ENCODE measurements around the gene GPR148.
A peak's percentile ranks its signal among the peaks of the same experiment; 100 is the strongest.
"Not testable (repeated sequence)": the region's sequence is repeated elsewhere in the genome, so short reads cannot be mapped to it uniquely, and the experiment has no call there.

The GPR148 gene, protein sequence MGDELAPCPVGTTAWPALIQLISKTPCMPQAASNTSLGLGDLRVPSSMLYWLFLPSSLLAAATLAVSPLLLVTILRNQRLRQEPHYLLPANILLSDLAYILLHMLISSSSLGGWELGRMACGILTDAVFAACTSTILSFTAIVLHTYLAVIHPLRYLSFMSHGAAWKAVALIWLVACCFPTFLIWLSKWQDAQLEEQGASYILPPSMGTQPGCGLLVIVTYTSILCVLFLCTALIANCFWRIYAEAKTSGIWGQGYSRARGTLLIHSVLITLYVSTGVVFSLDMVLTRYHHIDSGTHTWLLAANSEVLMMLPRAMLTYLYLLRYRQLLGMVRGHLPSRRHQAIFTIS

DNA sequence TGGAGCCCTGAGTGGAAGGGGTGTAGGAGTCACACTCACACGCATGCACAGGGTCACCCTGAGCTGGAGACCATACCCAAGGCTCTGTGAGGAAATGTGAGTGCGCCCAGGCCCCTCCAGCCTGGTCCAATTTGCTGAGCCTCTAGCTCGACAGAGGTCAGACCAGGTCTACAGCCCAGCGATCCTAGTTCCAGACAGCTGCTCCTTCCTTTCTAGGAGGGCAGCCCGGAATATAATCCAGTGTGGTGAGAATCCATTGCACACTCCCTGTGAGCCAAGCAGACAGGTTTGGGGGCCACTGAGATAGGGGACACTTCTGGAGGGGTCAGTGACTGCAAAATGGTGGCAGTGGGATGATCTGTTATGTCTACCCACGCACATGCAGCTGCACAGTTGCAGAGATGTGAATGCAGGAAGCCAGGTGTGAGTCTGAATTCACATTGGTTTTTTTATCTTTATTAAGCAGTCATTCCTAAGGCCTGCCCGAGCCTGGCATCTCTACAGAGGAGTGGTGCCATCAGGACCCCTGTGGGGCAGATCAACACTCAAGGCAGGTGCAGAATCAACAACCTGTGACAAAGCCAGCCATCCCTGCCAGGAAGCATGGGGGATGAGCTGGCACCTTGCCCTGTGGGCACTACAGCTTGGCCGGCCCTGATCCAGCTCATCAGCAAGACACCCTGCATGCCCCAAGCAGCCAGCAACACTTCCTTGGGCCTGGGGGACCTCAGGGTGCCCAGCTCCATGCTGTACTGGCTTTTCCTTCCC lies at the start of gene GPR148:
GPR148 (plus strand) TSS at position 522 of the 768 bp plus-strand sequence; CDS start at position 604, 82 bp downstream.
- no peak for DNase-seq (ENCODE audit: low read depth)

- DNase-seq (ENCODE audit: low read depth) = not testable (repeated sequence)
Observed at GRCh38 chr2:130692041-130692770, 36.7 kb upstream of the GPR148 start.

- not testable (repeated sequence) for DNase-seq (ENCODE audit: low read depth)
Observed at GRCh38 chr2:130693474-130693873, 35.4 kb upstream of the GPR148 start.

GRCh38 chr2:130703250-130703649 lies 25.6 kb upstream of the GPR148 start:
- not testable (repeated sequence) for DNase-seq (ENCODE audit: low read depth)

GRCh38 chr2:130714795-130715194 lies 14.1 kb upstream of the GPR148 start:
- DNase-seq (ENCODE audit: low read depth) = not testable (repeated sequence)

DNA sequence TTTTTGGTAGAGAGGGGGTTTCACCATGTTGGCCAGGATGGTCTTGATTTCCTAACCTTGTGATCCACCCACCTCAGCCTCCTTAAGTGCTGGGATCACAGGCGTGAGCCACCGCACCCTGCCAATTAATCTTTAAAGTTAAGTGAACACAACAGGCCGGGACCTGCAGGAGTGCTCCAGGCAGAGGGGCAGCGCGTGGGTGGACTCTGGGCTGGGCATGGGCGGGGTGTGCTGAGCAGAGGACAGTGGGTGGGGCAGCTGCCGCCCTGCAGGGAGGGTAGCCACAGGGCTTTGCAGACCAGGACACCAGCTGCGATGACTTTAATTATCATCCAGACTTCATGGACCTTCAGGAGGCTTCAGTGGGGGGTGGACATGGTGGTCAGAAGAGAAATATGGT lies 8.8 kb upstream of the GPR148 start:
- no peak for DNase-seq (ENCODE audit: low read depth)

- no peak for DNase-seq (ENCODE audit: low read depth)
Observed at GRCh38 chr2:130720528-130720927, 8.3 kb upstream of the GPR148 start.

DNA sequence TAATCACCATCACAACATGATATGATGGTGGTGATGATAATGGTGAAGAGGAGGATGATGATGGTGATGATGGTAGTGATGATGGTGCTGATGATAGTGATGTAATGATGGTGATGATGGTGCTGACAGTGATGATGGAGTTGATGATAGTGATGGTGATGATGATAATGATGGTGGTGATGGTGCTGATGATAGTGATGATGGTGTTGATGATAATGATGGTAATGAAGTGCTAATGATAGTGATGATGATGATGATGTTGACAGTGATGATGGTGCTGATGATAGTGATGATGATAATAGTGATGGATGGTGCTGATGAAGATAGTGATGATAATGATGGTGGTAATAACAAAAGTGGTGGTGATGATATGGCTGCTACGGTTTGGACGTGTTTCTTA lies 4.4 kb upstream of the GPR148 start:
- no peak for DNase-seq (ENCODE audit: low read depth)

DNA sequence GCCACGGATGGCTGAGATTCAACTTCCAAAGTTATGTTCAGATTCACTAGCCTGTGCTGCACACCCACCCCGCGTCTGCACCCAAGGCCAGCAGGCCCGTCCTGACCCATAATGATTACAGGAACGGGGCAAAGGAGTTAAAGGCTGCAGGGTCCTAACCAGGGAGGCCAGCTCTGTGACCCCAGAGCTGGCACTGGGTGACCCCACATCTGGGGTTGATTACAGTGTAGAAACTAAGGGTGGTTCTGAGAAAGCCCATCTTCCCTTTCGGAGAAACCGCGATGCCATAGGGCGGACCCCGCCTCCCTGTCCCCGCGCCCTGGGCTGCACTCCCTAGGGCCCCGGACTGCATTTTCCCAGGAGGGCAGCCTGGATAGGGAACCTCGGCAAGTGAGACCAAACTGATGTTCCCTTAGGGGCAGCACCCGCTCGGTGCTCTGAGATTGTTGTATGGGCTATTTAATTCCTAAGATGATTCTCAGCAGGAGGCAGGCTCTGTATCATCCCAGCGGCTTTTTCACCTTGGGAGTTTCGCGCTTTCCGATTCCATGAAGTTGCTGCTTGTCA lies 2.2 kb upstream of the GPR148 start:
- no peak for DNase-seq (ENCODE audit: low read depth)

GRCh38 chr2:130727286-130727924 lies 1.5 kb upstream of the GPR148 start:
- DNase-seq (ENCODE audit: low read depth) = peak; percentile 71

DNA sequence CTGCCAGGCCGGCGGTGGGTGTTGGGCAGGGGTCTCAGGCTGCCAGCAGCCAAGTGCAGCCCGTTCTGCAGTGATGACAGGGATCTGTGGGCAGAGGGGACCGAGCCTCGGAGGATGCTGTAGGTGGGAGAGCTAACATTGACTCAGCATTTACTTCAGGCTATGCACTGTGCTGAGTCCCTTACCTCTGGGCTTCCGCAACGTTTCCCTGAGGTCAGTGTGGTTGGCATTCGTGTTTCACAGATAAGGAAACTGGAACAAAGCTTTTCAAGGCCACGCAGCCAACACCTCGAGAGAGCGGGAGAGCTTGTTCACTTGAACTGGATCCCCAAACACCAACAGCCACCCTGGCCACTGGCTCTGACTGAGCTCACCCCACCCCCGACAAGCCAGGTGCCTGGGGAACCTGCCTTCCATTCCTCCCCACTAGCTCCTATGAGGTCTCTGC lies 839 bp upstream of the GPR148 start:
- no peak for DNase-seq (ENCODE audit: low read depth)

GRCh38 chr2:130729322-130730299 lies 741 bp downstream of the GPR148 start:
- no peak for DNase-seq (ENCODE audit: low read depth)

- DNase-seq (ENCODE audit: low read depth) = not testable (repeated sequence)
Observed at GRCh38 chr2:130732257-130732656, 3.4 kb downstream of the GPR148 start.

DNA sequence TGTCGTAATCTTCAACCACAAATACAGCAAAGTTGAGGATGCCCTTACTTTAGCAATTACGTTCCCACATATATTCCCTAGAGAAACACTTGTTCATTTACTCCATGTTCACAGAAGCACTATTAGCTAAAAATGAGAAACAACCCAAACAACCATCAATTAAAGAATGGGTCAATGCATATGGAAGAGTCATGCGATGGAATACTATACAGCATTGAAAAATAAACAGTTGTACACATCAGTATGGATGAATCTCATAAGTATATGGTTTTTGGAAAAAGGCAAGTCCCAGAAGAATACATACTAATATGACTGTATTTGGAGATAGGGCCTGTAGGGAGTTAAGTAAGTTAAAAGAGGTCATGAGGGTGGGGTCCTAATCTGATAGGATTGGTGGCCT lies 6.3 kb downstream of the GPR148 start:
- DNase-seq (ENCODE audit: low read depth) = no peak

GRCh38 chr2:130736487-130736886 lies 7.6 kb downstream of the GPR148 start:
- no peak for DNase-seq (ENCODE audit: low read depth)

GRCh38 chr2:130737592-130737991 lies 8.7 kb downstream of the GPR148 start:
- no peak for DNase-seq (ENCODE audit: low read depth)

DNA sequence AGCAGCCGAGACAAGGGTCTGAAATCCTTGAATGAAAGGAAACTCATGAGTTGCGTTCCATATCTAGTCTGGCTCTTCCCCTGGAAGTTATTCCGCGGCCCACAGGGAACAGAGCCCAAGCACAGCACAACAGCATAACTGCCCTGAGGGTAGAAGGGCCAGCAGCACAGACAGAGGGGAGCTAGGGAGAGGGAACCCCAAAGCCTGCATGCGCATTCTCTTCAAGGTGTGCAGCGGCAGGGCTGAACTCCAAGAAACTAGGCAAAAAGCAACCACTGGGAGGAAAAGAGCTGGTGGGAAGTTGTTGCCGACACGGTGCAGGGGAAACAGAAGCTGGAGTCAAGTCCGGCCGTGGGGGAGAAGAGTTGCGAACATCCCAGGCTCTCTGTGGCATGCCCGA lies 11.8 kb downstream of the GPR148 start:
- no peak for DNase-seq (ENCODE audit: low read depth)

DNA sequence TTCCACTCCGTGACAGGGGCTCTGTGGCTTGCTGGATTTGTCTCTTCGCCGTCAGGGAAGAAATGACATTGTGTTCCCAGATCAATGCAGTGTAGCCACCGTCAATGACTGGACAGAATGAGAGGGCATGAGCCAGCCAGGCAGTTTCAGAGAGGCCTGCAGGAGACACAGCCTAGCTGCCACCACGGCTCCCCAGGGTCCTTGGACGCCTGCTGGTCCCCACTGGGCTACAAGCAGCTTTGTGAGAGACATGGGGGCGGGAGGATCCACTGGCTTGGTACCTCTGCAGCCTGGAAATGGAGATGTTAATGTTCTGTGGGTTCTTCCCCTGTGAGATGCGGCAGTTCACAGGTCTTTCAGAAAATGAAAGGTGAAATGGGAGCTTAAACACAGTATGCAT lies 14.4 kb downstream of the GPR148 start:
- no peak for DNase-seq (ENCODE audit: low read depth)

DNA sequence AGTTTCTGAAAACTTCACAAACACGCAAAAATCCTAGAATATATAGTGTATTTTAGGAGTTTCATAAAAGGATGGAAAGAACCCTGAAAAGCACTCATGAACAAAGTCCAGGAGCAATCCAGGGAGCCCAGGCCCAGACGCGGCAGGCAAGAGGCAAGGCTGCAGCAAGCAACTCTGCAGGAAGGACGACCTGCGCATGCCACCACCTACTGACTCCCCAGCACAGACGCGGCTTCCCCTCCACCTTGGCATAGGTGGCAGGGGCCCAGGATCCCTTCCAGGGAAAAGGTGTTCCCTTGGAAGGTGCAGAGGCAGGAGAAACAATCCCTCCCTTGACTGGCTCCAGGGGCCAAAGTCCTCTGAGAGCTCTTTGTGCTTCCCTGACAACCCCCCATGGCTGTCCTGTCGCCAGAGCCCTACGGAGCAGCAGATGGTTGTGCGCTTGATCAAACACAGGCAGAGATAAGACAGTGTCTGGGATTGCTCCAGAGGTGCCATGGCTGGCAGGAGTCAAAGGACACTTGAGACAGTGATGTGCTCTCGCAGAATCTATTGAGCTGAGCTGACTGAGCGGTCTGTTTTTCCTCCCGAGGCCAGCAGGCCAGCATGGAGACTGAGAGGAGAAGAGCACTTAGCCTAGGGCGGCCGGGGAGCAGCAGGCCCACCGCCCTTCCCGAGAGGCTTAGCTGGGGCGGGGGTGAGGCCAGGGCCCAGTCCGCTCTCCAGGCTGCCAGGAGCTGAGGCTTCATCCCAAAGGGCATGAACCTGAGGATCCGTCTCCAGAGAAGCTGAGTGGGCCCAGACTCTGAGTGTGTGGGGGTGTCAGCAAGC lies 15.6 kb downstream of the GPR148 start:
- no peak for DNase-seq (ENCODE audit: low read depth)

- no peak for DNase-seq (ENCODE audit: low read depth)
Observed at GRCh38 chr2:130749078-130749477, 20.2 kb downstream of the GPR148 start.
